ENCODE results near the gene DNAH14. TPM values are rescaled to one million over a fixed set of nuclear protein-coding genes. Genes with fewer than 3 reads are reported as not detected.

DNAH14 gene
- polyA plus RNA-seq, 1 donor from 2014 or later = 24.9 TPM

DNA sequence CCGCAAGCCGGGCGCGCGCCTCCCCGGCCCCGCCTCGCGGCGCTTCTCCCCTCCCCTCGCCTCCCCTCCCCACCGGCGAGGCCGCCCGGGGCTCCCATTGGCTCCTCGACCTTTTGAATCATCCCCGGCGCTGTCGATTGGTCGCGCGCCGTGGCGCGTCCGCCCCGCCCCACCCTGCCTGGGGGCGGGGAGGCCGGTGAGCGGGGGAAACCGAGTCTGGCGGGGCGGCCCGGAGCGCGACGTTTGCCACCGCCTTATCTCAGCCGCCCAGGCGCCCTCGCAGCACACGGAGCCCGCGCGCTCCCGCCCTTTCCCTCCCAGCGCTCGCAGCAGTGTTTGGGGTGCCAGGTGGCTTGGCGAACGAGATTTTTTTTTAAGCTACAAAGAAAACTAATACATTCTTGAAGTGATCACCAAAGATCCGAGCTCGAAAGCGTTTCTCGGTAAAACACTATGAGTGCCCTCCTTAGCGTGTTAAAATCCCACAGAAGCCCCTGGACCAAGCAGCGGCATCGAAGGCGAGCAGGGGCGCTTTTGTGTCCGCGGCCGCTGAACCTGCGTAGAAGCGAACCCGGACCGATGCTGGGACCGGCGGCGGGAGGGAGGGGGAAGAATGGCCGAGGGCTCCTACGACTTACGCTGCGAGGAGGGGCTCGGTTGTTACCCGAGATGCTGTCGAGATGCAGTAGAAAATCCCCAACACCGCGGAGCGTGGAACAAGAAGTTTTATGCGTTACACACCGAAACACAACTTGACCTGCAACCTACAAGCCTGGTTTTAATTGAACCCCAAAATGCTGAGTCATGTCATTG lies 498.8 kb downstream of the DNAH14 start:
- H3K79me2 ChIP-seq (replicated peaks; ENCODE audit: insufficient read depth, low read length) = peaks cover 39% of the 10 kb centered on the region
- peak overlapping the region; percentile 92 for H3K27ac ChIP-seq (ENCODE audit: low read length)
- no peaks in the 10 kb centered on the region for H3K27me3 ChIP-seq (ENCODE audit: insufficient read depth, low read depth, low read length)
- H4K20me1 ChIP-seq (ENCODE audit: insufficient read depth) = peaks cover 27% of the 10 kb centered on the region
- peak overlapping the region; percentile 97 for H3K4me2 ChIP-seq (ENCODE audit: low read length)
- TF ChIP-seq POLR2AphosphoS5 (IDR thresholded peaks at IDR 0.05) = peak; percentile 74
- TF ChIP-seq RAD21 (conservative IDR thresholded peaks at IDR 0.05) = no peak
- TF ChIP-seq, protein P1, sequence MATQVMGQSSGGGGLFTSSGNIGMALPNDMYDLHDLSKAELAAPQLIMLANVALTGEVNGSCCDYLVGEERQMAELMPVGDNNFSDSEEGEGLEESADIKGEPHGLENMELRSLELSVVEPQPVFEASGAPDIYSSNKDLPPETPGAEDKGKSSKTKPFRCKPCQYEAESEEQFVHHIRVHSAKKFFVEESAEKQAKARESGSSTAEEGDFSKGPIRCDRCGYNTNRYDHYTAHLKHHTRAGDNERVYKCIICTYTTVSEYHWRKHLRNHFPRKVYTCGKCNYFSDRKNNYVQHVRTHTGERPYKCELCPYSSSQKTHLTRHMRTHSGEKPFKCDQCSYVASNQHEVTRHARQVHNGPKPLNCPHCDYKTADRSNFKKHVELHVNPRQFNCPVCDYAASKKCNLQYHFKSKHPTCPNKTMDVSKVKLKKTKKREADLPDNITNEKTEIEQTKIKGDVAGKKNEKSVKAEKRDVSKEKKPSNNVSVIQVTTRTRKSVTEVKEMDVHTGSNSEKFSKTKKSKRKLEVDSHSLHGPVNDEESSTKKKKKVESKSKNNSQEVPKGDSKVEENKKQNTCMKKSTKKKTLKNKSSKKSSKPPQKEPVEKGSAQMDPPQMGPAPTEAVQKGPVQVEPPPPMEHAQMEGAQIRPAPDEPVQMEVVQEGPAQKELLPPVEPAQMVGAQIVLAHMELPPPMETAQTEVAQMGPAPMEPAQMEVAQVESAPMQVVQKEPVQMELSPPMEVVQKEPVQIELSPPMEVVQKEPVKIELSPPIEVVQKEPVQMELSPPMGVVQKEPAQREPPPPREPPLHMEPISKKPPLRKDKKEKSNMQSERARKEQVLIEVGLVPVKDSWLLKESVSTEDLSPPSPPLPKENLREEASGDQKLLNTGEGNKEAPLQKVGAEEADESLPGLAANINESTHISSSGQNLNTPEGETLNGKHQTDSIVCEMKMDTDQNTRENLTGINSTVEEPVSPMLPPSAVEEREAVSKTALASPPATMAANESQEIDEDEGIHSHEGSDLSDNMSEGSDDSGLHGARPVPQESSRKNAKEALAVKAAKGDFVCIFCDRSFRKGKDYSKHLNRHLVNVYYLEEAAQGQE (IDR thresholded peaks at IDR 0.05; ENCODE audit: borderline replicate concordance) = peak; percentile 84
- TF ChIP-seq SMC3 (conservative IDR thresholded peaks at IDR 0.05; ENCODE audit: poor library complexity) = peak; percentile 31
- peak; percentile 34 for TF ChIP-seq MXI1 (conservative IDR thresholded peaks at IDR 0.05; ENCODE audit: poor library complexity, severe bottlenecking)
- peak; percentile 81 for TF ChIP-seq TAF1 (IDR thresholded peaks at IDR 0.05; ENCODE audit: low read depth)
- no peak for TF ChIP-seq CTCF (IDR thresholded peaks at IDR 0.05; ENCODE audit: poor library complexity, severe bottlenecking)
- TF ChIP-seq EZH2 (IDR thresholded peaks at IDR 0.05; ENCODE audit: borderline replicate concordance, insufficient read depth, low read length, poor library complexity, severe bottlenecking) = no peak
- TF ChIP-seq EP300 (conservative IDR thresholded peaks at IDR 0.05; ENCODE audit: poor library complexity, severe bottlenecking) = no peak
- peak overlapping the region; percentile 89 for H2AFZ ChIP-seq (ENCODE audit: low read depth, low read length)
- peaks cover 7% of the 10 kb centered on the region for H3F3A ChIP-seq (ENCODE audit: insufficient read depth, low read length, poor library complexity, severe bottlenecking)
- H3K9me2 ChIP-seq (ENCODE audit: insufficient read depth, low read length) = no peaks in the 10 kb centered on the region
- H3K9ac ChIP-seq (ENCODE audit: low read length) = peak overlapping the region; percentile 95
- H3K4me3 ChIP-seq (ENCODE audit: low read length) = peak overlapping the region; percentile 95
- no peaks in the 10 kb centered on the region for H3K36me3 ChIP-seq (ENCODE audit: insufficient read depth, low read length)
- no peaks in the 10 kb centered on the region for H3K9me3 ChIP-seq (ENCODE audit: low read length)

DNA sequence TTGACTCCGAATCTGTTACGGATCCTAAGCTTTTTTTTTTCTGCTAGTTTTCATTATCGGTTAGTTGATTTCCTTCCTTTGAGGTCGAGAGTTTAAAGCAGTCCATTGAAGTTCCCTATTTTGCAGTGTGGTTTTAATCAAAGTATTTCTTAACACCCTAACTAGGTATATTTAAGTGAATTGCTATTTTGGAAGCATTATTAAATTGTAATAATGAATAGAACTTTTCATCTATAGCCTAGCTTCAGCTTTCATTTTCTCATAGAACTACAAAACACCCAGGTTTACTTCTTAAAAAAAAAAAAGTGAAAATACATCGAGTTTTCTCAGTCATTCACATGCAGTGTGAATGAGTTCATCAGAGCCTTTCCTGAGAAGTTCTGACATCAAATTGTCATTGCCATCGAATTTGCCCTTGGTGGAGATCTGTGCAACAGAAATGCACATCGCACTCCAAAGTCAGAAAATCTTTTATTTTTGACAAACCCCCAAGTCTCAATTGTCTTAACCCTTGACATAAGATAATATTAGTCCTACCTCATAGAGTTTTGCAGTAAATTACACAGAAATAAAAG lies 499.5 kb downstream of the DNAH14 start:
- H3F3A ChIP-seq (ENCODE audit: insufficient read depth, low read length, poor library complexity, severe bottlenecking) = peaks cover 7% of the 10 kb centered on the region
- H3K36me3 ChIP-seq (ENCODE audit: insufficient read depth, low read length) = no peaks in the 10 kb centered on the region
- H3K9me3 ChIP-seq (ENCODE audit: low read length) = no peaks in the 10 kb centered on the region
- H3K27ac ChIP-seq (ENCODE audit: low read length) = peak overlapping the region; percentile 89
- H3K9me2 ChIP-seq (ENCODE audit: insufficient read depth, low read length) = no peaks in the 10 kb centered on the region
- no peaks in the 10 kb centered on the region for H3K27me3 ChIP-seq (ENCODE audit: insufficient read depth, low read depth, low read length)
- peak overlapping the region; percentile 97 for H3K4me2 ChIP-seq (ENCODE audit: low read length)
- peak overlapping the region; percentile 95 for H3K4me3 ChIP-seq (ENCODE audit: low read length)
- no peak for TF ChIP-seq EZH2 (IDR thresholded peaks at IDR 0.05; ENCODE audit: borderline replicate concordance, insufficient read depth, low read length, poor library complexity, severe bottlenecking)
- TF ChIP-seq SMC3 (conservative IDR thresholded peaks at IDR 0.05; ENCODE audit: poor library complexity) = no peak
- no peak for TF ChIP-seq EP300 (conservative IDR thresholded peaks at IDR 0.05; ENCODE audit: poor library complexity, severe bottlenecking)
- no peak for TF ChIP-seq RAD21 (conservative IDR thresholded peaks at IDR 0.05)
- no peak for TF ChIP-seq POLR2AphosphoS5 (IDR thresholded peaks at IDR 0.05)
- no peak for TF ChIP-seq CTCF (IDR thresholded peaks at IDR 0.05; ENCODE audit: poor library complexity, severe bottlenecking)
- TF ChIP-seq, protein P1 (IDR thresholded peaks at IDR 0.05; ENCODE audit: borderline replicate concordance) = no peak
- no peak for TF ChIP-seq MXI1 (conservative IDR thresholded peaks at IDR 0.05; ENCODE audit: poor library complexity, severe bottlenecking)
- no peak for TF ChIP-seq TAF1 (IDR thresholded peaks at IDR 0.05; ENCODE audit: low read depth)
- peak overlapping the region; percentile 89 for H3K9ac ChIP-seq (ENCODE audit: low read length)
- peak overlapping the region; percentile 89 for H2AFZ ChIP-seq (ENCODE audit: low read depth, low read length)
- peaks cover 32% of the 10 kb centered on the region for H3K79me2 ChIP-seq (replicated peaks; ENCODE audit: insufficient read depth, low read length)
- peaks cover 20% of the 10 kb centered on the region for H4K20me1 ChIP-seq (ENCODE audit: insufficient read depth)
